NCI-H1105 treated with DMSO at 0.1 percent for 48 hours (cell line): Measurements from ENCODE around the gene TMEM74B.
"Not testable (repeated sequence)": the region's sequence is repeated elsewhere in the genome, so short reads cannot be mapped to it uniquely, and the experiment has no call there.

ENCODE experiments used
- DNase-seq: peaks from one replicate; lab custom pipeline; 2025; lab: John Stamatoyannopoulos, UW

The TMEM74B gene

GRCh38 chr20:1178623-1179022 lies 6.2 kb downstream of the TMEM74B start:
- DNase-seq = no peak

- no peak for DNase-seq
These were observed 6.7 kb downstream of the TMEM74B start for GRCh38 chr20:1178103-1178502.

GRCh38 chr20:1177680-1178079 lies 7.1 kb downstream of the TMEM74B start:
- no peak for DNase-seq

- DNase-seq = no peak
These were observed 10.0 kb downstream of the TMEM74B start for GRCh38 chr20:1174787-1175186.

GRCh38 chr20:1173698-1174097 lies 11.1 kb downstream of the TMEM74B start:
- no peak for DNase-seq

- DNase-seq = no peak
These were observed 13.2 kb downstream of the TMEM74B start for GRCh38 chr20:1171461-1172093.

GRCh38 chr20:1169224-1169623 lies 15.6 kb downstream of the TMEM74B start:
- DNase-seq = no peak

GRCh38 chr20:1166948-1167720 lies 17.6 kb downstream of the TMEM74B start:
- DNase-seq = no peak

GRCh38 chr20:1165941-1166340 lies 18.8 kb downstream of the TMEM74B start:
- no peak for DNase-seq

- DNase-seq = no peak
These were observed 19.3 kb downstream of the TMEM74B start for GRCh38 chr20:1165521-1165920.

GRCh38 chr20:1164871-1165270 lies 19.9 kb downstream of the TMEM74B start:
- no peak for DNase-seq

GRCh38 chr20:1163653-1164052 lies 21.1 kb downstream of the TMEM74B start:
- DNase-seq = no peak

- no peak for DNase-seq
These were observed 21.7 kb downstream of the TMEM74B start for GRCh38 chr20:1163105-1163504.

GRCh38 chr20:1160991-1161390 lies 23.8 kb downstream of the TMEM74B start:
- no peak for DNase-seq

- no peak for DNase-seq
These were observed 24.3 kb downstream of the TMEM74B start for GRCh38 chr20:1160496-1160895.

GRCh38 chr20:1155342-1155741 lies 29.4 kb downstream of the TMEM74B start:
- no peak for DNase-seq

- no peak for DNase-seq
These were observed 30.1 kb downstream of the TMEM74B start for GRCh38 chr20:1154691-1155090.

GRCh38 chr20:1154226-1154625 lies 30.6 kb downstream of the TMEM74B start:
- no peak for DNase-seq

GRCh38 chr20:1150968-1151367 lies 33.8 kb downstream of the TMEM74B start:
- DNase-seq = no peak

- no peak for DNase-seq
These were observed 34.6 kb downstream of the TMEM74B start for GRCh38 chr20:1150218-1150617.

GRCh38 chr20:1149812-1150211 lies 35.0 kb downstream of the TMEM74B start:
- not testable (repeated sequence) for DNase-seq

- DNase-seq = no peak
These were observed 37.8 kb downstream of the TMEM74B start for GRCh38 chr20:1146957-1147356.

GRCh38 chr20:1144401-1145172 lies 40.2 kb downstream of the TMEM74B start:
- no peak for DNase-seq
